ENCODE results near the gene PHACTR3.

DNA sequence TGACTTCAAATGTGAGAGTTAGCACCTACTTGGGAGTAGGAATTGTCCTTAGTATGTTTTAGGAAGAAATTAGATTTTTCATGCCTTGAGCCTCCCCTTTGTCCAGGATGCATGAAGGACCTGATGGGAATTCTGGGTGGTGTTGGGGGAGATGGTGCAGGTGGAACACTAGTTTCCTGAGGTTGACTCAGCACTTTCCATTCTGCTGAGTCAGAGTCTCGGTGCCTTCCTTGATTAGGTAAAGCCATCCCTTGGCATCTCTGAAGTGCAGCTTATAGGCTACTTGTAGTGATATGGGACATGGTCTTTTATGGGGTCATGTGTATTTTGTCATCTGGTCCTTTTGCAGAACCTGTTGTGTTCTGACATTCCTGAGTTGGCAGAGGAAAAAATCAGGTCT lies 105.3 kb downstream of the PHACTR3 start:
- no peak for TF ChIP-seq CTCF (IDR thresholded peaks at IDR 0.05 in 2 of 3, conservative IDR thresholded peaks at IDR 0.05 in 1 of 3; ENCODE audit: borderline replicate concordance in 1 of 3, insufficient read depth in 1 of 3, low read depth in 2 of 3, low read length in 2 of 3)
- no peak for TF ChIP-seq POLR2AphosphoS5 (IDR thresholded peaks at IDR 0.05; ENCODE audit: low read depth, low read length)
- no peak for TF ChIP-seq EZH2 (IDR thresholded peaks at IDR 0.05)
- TF ChIP-seq EZH2phosphoT487 (IDR thresholded peaks at IDR 0.05; ENCODE audit: borderline replicate concordance), result no peak
- TF ChIP-seq REST (IDR thresholded peaks at IDR 0.05; ENCODE audit: low read depth), result no peak

Measured in HCT116 (cell line).